ENCODE results near the gene ERG28. TPM values are rescaled to one million over a fixed set of nuclear protein-coding genes. Genes with fewer than 3 reads are reported as not detected.
"Not testable (repeated sequence)": the region's sequence is repeated elsewhere in the genome, so short reads cannot be mapped to it uniquely, and the experiment has no call there.

Gene ERG28
- total RNA-seq, 1 donor from 2014 or later: 35.0 TPM

GRCh38 chr14:75697386-75697785 lies 36.7 kb upstream of the ERG28 start:
- no peak overlapping the region for H3K4me3 Mint-ChIP-seq (ENCODE audit: unreplicated experiment)
- H3K27ac Mint-ChIP-seq (ENCODE audit: unreplicated experiment): no peak overlapping the region
- H3K36me3 Mint-ChIP-seq (ENCODE audit: low read depth, unreplicated experiment): peaks cover 49% of the 10 kb centered on the region

GRCh38 chr14:75695025-75695424 lies 34.3 kb upstream of the ERG28 start:
- not testable (repeated sequence) for H3K4me1 Mint-ChIP-seq (ENCODE audit: unreplicated experiment)
- peak overlapping the region; percentile 44 for H3K4me3 Mint-ChIP-seq (ENCODE audit: unreplicated experiment)

More at GRCh38 chr14:75697386-75697785, 36.7 kb upstream of the ERG28 start:
- Mint-ChIP-seq H3K27me3 (ENCODE audit: unreplicated experiment) (no peaks in the 10 kb centered on the region), H3K4me1 (ENCODE audit: unreplicated experiment) (no peaks in the 10 kb centered on the region), H3K9me3 (ENCODE audit: unreplicated experiment) (no peaks in the 10 kb centered on the region)
- no peak for DNase-seq (ENCODE audit: low spot score)
- TF ChIP-seq CTCF (IDR thresholded peaks at IDR 0.05; ENCODE audit: unreplicated experiment): no peak

GRCh38 chr14:75690010-75690409 lies 29.3 kb upstream of the ERG28 start:
- no peak overlapping the region for H3K27ac Mint-ChIP-seq (ENCODE audit: unreplicated experiment)
- no peaks in the 10 kb centered on the region for H3K9me3 Mint-ChIP-seq (ENCODE audit: unreplicated experiment)
- no peak for DNase-seq (ENCODE audit: low spot score)
- H3K4me1 Mint-ChIP-seq (ENCODE audit: unreplicated experiment): no peaks in the 10 kb centered on the region
- no peak overlapping the region for H3K4me3 Mint-ChIP-seq (ENCODE audit: unreplicated experiment)
- H3K27me3 Mint-ChIP-seq (ENCODE audit: unreplicated experiment): no peaks in the 10 kb centered on the region
- peaks cover 44% of the 10 kb centered on the region for H3K36me3 Mint-ChIP-seq (ENCODE audit: low read depth, unreplicated experiment)
- TF ChIP-seq CTCF (IDR thresholded peaks at IDR 0.05; ENCODE audit: unreplicated experiment): no peak

More at GRCh38 chr14:75695025-75695424, 34.3 kb upstream of the ERG28 start:
- DNase-seq (ENCODE audit: low spot score); H3K27ac Mint-ChIP-seq (ENCODE audit: unreplicated experiment); H3K9me3 Mint-ChIP-seq (ENCODE audit: unreplicated experiment); H3K27me3 Mint-ChIP-seq (ENCODE audit: unreplicated experiment): not testable (repeated sequence)
- peaks cover 58% of the 10 kb centered on the region for H3K36me3 Mint-ChIP-seq (ENCODE audit: low read depth, unreplicated experiment)

- Mint-ChIP-seq H3K9me3 (ENCODE audit: unreplicated experiment) (no peaks in the 10 kb centered on the region), H3K4me3 (ENCODE audit: unreplicated experiment) (no peak overlapping the region), H3K36me3 (ENCODE audit: low read depth, unreplicated experiment) (peaks cover 34% of the 10 kb centered on the region), H3K4me1 (ENCODE audit: unreplicated experiment) (no peaks in the 10 kb centered on the region), H3K27ac (ENCODE audit: unreplicated experiment) (no peak overlapping the region), H3K27me3 (ENCODE audit: unreplicated experiment) (no peaks in the 10 kb centered on the region)
- TF ChIP-seq CTCF (IDR thresholded peaks at IDR 0.05; ENCODE audit: unreplicated experiment): no peak
- no peak for DNase-seq (ENCODE audit: low spot score)
Observed at GRCh38 chr14:75689012-75689411, 28.3 kb upstream of the ERG28 start.

GRCh38 chr14:75685910-75686309 lies 25.2 kb upstream of the ERG28 start:
- H3K27me3 Mint-ChIP-seq (ENCODE audit: unreplicated experiment): no peaks in the 10 kb centered on the region
- H3K4me1 Mint-ChIP-seq (ENCODE audit: unreplicated experiment): no peaks in the 10 kb centered on the region
- no peak for DNase-seq (ENCODE audit: low spot score)
- H3K9me3 Mint-ChIP-seq (ENCODE audit: unreplicated experiment): no peaks in the 10 kb centered on the region
- peaks cover 20% of the 10 kb centered on the region for H3K36me3 Mint-ChIP-seq (ENCODE audit: low read depth, unreplicated experiment)
- no peak for TF ChIP-seq CTCF (IDR thresholded peaks at IDR 0.05; ENCODE audit: unreplicated experiment)
- no peak overlapping the region for H3K27ac Mint-ChIP-seq (ENCODE audit: unreplicated experiment)
- no peak overlapping the region for H3K4me3 Mint-ChIP-seq (ENCODE audit: unreplicated experiment)

Measured in endothelial cell (in vitro differentiated cells).